Type B pancreatic cell (in vitro differentiated cells): ENCODE data around the gene SPATA13. TPM values are rescaled to one million over a fixed set of nuclear protein-coding genes. Genes with fewer than 3 reads are reported as not detected.

Source experiments
- DNase-seq: peaks from one replicate; pipeline ENCODE4 v3.0.0; 2021; ENCODE audit warnings: mixed read lengths; ENCODE audit not compliant: unreplicated experiment; ENCODE audit errors: extremely low spot score
- H3K27ac Mint-ChIP-seq: 2 replicates; pipeline ENCODE4 v1.8.0; 2021; ENCODE audit warnings: mild to moderate bottlenecking, mixed read lengths
- H3K27me3 Mint-ChIP-seq: 2 replicates; pipeline ENCODE4 v1.8.0; 2021; ENCODE audit warnings: mixed read lengths
- H3K36me3 Mint-ChIP-seq: 2 replicates; pipeline ENCODE4 v1.8.0; 2021; ENCODE audit warnings: mixed read lengths
- H3K4me1 Mint-ChIP-seq: one replicate; pipeline ENCODE4 v1.8.0; 2021; ENCODE audit warnings: mixed read lengths; ENCODE audit not compliant: unreplicated experiment
- H3K4me3 Mint-ChIP-seq: 2 replicates; pipeline ENCODE4 v1.8.0; 2021; ENCODE audit warnings: mild to moderate bottlenecking, mixed read lengths
- H3K9me3 Mint-ChIP-seq: 2 replicates; pipeline ENCODE4 v1.8.0; 2021; ENCODE audit warnings: mixed read lengths
- CTCF ChIP-seq: fragments of 200-600 bp; sonication (generic); conservative IDR thresholded peaks from 2 replicates; pipeline ENCODE4 v1.5.0; 2021; ENCODE audit warnings: antibody characterized with exemption, mild to moderate bottlenecking
- total RNA-seq: library from RNA; stranded (reverse); gene quantifications from 2 replicates; pipeline ENCODE4 v1.2.1, GENCODE V29; 2021; ENCODE audit warnings: low replicate concordance

Gene SPATA13
- total RNA-seq, 1 donor from 2014 or later = 22.0 TPM

GRCh38 chr13:24279327-24280110, 119.0 kb downstream of the SPATA13 start:
- H3K4me1 Mint-ChIP-seq = peaks cover 5% of the 10 kb centered on the region
- H3K27me3 Mint-ChIP-seq = no peaks in the 10 kb centered on the region
- DNase-seq = no peak
- no peak for TF ChIP-seq CTCF
- H3K36me3 Mint-ChIP-seq = no peaks in the 10 kb centered on the region
- H3K4me3 Mint-ChIP-seq = no peak overlapping the region
- H3K27ac Mint-ChIP-seq = no peak overlapping the region
- H3K9me3 Mint-ChIP-seq = no peaks in the 10 kb centered on the region

GRCh38 chr13:24280720-24281119, 120.2 kb downstream of the SPATA13 start:
- DNase-seq = no peak

GRCh38 chr13:24281188-24282008, 120.9 kb downstream of the SPATA13 start:
- no peak for DNase-seq
- Mint-ChIP-seq H3K4me1 (no peaks in the 10 kb centered on the region), H3K27ac (no peak overlapping the region), H3K36me3 (no peaks in the 10 kb centered on the region), H3K4me3 (no peak overlapping the region), H3K9me3 (no peaks in the 10 kb centered on the region), H3K27me3 (no peaks in the 10 kb centered on the region)
- TF ChIP-seq CTCF = no peak

More at GRCh38 chr13:24280720-24281119, 120.2 kb downstream of the SPATA13 start:
- Mint-ChIP-seq H3K4me1 (no peaks in the 10 kb centered on the region), H3K36me3 (no peaks in the 10 kb centered on the region), H3K27me3 (no peaks in the 10 kb centered on the region), H3K27ac (no peak overlapping the region), H3K4me3 (no peak overlapping the region), H3K9me3 (no peaks in the 10 kb centered on the region)
- TF ChIP-seq CTCF = no peak

- Mint-ChIP-seq H3K27me3 (no peaks in the 10 kb centered on the region), H3K4me3 (no peak overlapping the region), H3K27ac (no peak overlapping the region), H3K9me3 (no peaks in the 10 kb centered on the region), H3K36me3 (no peaks in the 10 kb centered on the region), H3K4me1 (no peaks in the 10 kb centered on the region)
- TF ChIP-seq CTCF = no peak
- DNase-seq = no peak
Measured at GRCh38 chr13:24282256-24282655, 121.7 kb downstream of the SPATA13 start.

- H3K4me3 Mint-ChIP-seq = no peak overlapping the region
- no peaks in the 10 kb centered on the region for H3K27me3 Mint-ChIP-seq
- H3K36me3 Mint-ChIP-seq = peaks cover 10% of the 10 kb centered on the region
- no peak for TF ChIP-seq CTCF
- no peaks in the 10 kb centered on the region for H3K4me1 Mint-ChIP-seq
- no peak for DNase-seq
- no peaks in the 10 kb centered on the region for H3K9me3 Mint-ChIP-seq
- H3K27ac Mint-ChIP-seq = no peak overlapping the region
Measured at GRCh38 chr13:24284889-24285565, 124.5 kb downstream of the SPATA13 start.
